ENCODE results near the gene SEC24A. TPM values are rescaled to one million over a fixed set of nuclear protein-coding genes. Genes with fewer than 3 reads are reported as not detected.
"Not testable (repeated sequence)": the region's sequence is repeated elsewhere in the genome, so short reads cannot be mapped to it uniquely, and the experiment has no call there.

The SEC24A gene
- total RNA-seq, 1 experiment from 2014 or later: 19.0 TPM

- no peak for DNase-seq (ENCODE audit: low spot score)
These were observed 100.8 kb downstream of the SEC24A start for GRCh38 chr5:134749415-134749814.

- no peak for DNase-seq (ENCODE audit: low spot score)
These were observed 109.6 kb downstream of the SEC24A start for GRCh38 chr5:134758176-134758503.

- DNase-seq (ENCODE audit: low spot score): peak; percentile 94
These were observed 110.1 kb downstream of the SEC24A start, which contains the start of gene DDX46 for GRCh38 chr5:134758504-134759341. Gene DDX46, plus strand, starts transcription at chr5:134758779. Its CDS starts 160 bp downstream, at chr5:134758939.

GRCh38 chr5:134767528-134768291, 119.1 kb downstream of the SEC24A start:
- not testable (repeated sequence) for DNase-seq (ENCODE audit: low spot score)

GRCh38 chr5:134769206-134769605, 120.6 kb downstream of the SEC24A start:
- no peak for DNase-seq (ENCODE audit: low spot score)

GRCh38 chr5:134772461-134773125, 124.0 kb downstream of the SEC24A start:
- no peak for DNase-seq (ENCODE audit: low spot score)

GRCh38 chr5:134777366-134777765, 128.8 kb downstream of the SEC24A start:
- DNase-seq (ENCODE audit: low spot score): no peak

Other genes starting within 250 kb of the SEC24A start
- gene CDKN2AIPNL, start 236.9 kb upstream of the SEC24A start, total RNA-seq (2014; rRNA removed; shearing (Covaris generic)): 68.4 and 70.6 TPM in 2 replicates
- gene JADE2, start 123.1 kb upstream of the SEC24A start, total RNA-seq (2014; rRNA removed; shearing (Covaris generic)): 20.7 and 20.8 TPM in 2 replicates
- 105 and 153 TPM in 2 replicates for gene SAR1B, start 16.0 kb upstream of the SEC24A start, total RNA-seq (2014; rRNA removed; shearing (Covaris generic))
- 37.8 and 45.5 TPM in 2 replicates for gene CAMLG, start 89.8 kb downstream of the SEC24A start, total RNA-seq (2014; rRNA removed; shearing (Covaris generic))
- gene DDX46, start 110.0 kb downstream of the SEC24A start, total RNA-seq (2014; rRNA removed; shearing (Covaris generic)): 37.8 and 41.8 TPM in 2 replicates
- 48.6 and 56.3 TPM in 2 replicates for gene C5orf24, start 197.2 kb downstream of the SEC24A start, total RNA-seq (2014; rRNA removed; shearing (Covaris generic))
- 109 and 130 TPM in 2 replicates for gene TXNDC15, start 225.6 kb downstream of the SEC24A start, total RNA-seq (2014; rRNA removed; shearing (Covaris generic))

Measured in A172 (cell line).